Karpas-422 (cell line): ENCODE results near the gene PHF1. TPM values are rescaled to one million over a fixed set of nuclear protein-coding genes. Genes with fewer than 3 reads are reported as not detected.

Experiments
- DNase-seq: peaks from one replicate; pipeline ENCODE4 v3.0.0-alpha.2; 2015
- H2AFZ ChIP-seq: fragments of 200-600 bp; sonication (generic); 2 replicates; pipeline ENCODE4 v1.6.1; 2014; ENCODE audit warnings: antibody characterized with exemption, low read length, mixed read lengths
- H3K27ac ChIP-seq: fragments of 200-600 bp; sonication (generic); 2 replicates; pipeline ENCODE4 v1.5.1; 2014; ENCODE audit warnings: mild to moderate bottlenecking, low read length, moderate library complexity
- H3K27me3 ChIP-seq: fragments of 200-600 bp; sonication (generic); 2 replicates; pipeline ENCODE4 v1.6.1; 2014; ENCODE audit warnings: low read length, mixed read lengths
- H3K36me3 ChIP-seq: fragments of 200-600 bp; sonication (generic); 2 replicates; pipeline ENCODE4 v1.6.1; 2014; ENCODE audit warnings: low read length, mixed read lengths; ENCODE audit not compliant: insufficient read depth
- H3K4me1 ChIP-seq: fragments of 200-600 bp; sonication (generic); 2 replicates; pipeline ENCODE4 v1.6.1; 2014; ENCODE audit warnings: mild to moderate bottlenecking, low read length, mixed read lengths
- H3K4me2 ChIP-seq: fragments of 200-600 bp; sonication (generic); 2 replicates; pipeline ENCODE4 v1.6.1; 2014; ENCODE audit warnings: low read length, low read depth, mild to moderate bottlenecking; ENCODE audit not compliant: poor library complexity, severe bottlenecking
- H3K4me3 ChIP-seq: fragments of 200-600 bp; sonication (generic); 2 replicates; pipeline ENCODE4 v1.5.1; 2014; ENCODE audit warnings: mild to moderate bottlenecking, antibody characterized with exemption, low read length, mixed read lengths
- H3K79me2 ChIP-seq: fragments of 200-600 bp; sonication (generic); 2 replicates; pipeline ENCODE4 v1.6.1; 2014; ENCODE audit warnings: mild to moderate bottlenecking, low read length, mixed read lengths
- H3K9ac ChIP-seq: fragments of 200-600 bp; sonication (generic); 2 replicates; pipeline ENCODE4 v1.6.0; 2014; ENCODE audit warnings: low read length
- H3K9me2 ChIP-seq: fragments of 200-600 bp; sonication (generic), shearing (Covaris generic); replicated peaks from 2 replicates; pipeline ENCODE4 v1.6.0; 2014; ENCODE audit warnings: mild to moderate bottlenecking, low read length, moderate library complexity; ENCODE audit not compliant: insufficient read depth
- H3K9me3 ChIP-seq: fragments of 300-700, 200-600 bp; sonication (generic); 2 replicates; pipeline ENCODE4 v1.6.1; 2014; ENCODE audit warnings: low read length, mixed read lengths
- H4K20me1 ChIP-seq: fragments of 200-600 bp; sonication (generic); 2 replicates; pipeline ENCODE4 v1.6.1; 2014; ENCODE audit warnings: mild to moderate bottlenecking, antibody characterized with exemption, low read length, low read depth; ENCODE audit not compliant: insufficient read depth
- total RNA-seq: library from RNA; depleted of rRNA; stranded (reverse); fragments of >200 nt; shearing (Covaris generic); gene quantifications from 2 replicates; pipeline ENCODE4 v1.2.3, GENCODE V29; 2014; ENCODE audit warnings: low replicate concordance

Gene PHF1
- total RNA-seq, 1 experiment from 2014 or later, result 32.6 TPM

- Histone ChIP-seq H3K9me2 (no peaks in the 10 kb centered on the region), H2AFZ (peak within 1 kb of the TSS; percentile 44; the same call in 1 of the 2 replicates), H3K79me2 (peaks cover 31% of the 10 kb centered on the region), H3K4me1 (peaks cover 55% of the 10 kb centered on the region), H3K36me3 (peaks cover 5% of the 10 kb centered on the region; the same call in 1 of the 2 replicates), H3K9ac (peak within 1 kb of the TSS; percentile 77), H4K20me1 (no peaks in the 10 kb centered on the region), H3K27ac (peak within 1 kb of the TSS; percentile 57), H3K4me2 (peak within 1 kb of the TSS; percentile 85), H3K27me3 (no peaks in the 10 kb centered on the region), H3K4me3 (peak within 1 kb of the TSS; percentile 69), H3K9me3 (no peaks in the 10 kb centered on the region)
- peak; percentile 100 for DNase-seq
Measured at GRCh38 chr6:33417903-33418689, 7.3 kb downstream of the PHF1 start, which contains the start of gene CUTA. Gene CUTA, minus strand, starts transcription at chr6:33418107. Its CDS starts 107 bp downstream, at chr6:33418000.

GRCh38 chr6:33418690-33419291, 8.0 kb downstream of the PHF1 start:
- H3K9me2 ChIP-seq, result no peaks in the 10 kb centered on the region
- peaks cover 31% of the 10 kb centered on the region for H3K79me2 ChIP-seq
- H3K4me1 ChIP-seq, result peaks cover 55% of the 10 kb centered on the region
- H3K36me3 ChIP-seq, result peaks cover 5% of the 10 kb centered on the region; the same call in 1 of the 2 replicates
- H3K4me3 ChIP-seq, result peak overlapping the region; percentile 58
- no peaks in the 10 kb centered on the region for H4K20me1 ChIP-seq
- peak overlapping the region; percentile 54 for H3K27ac ChIP-seq
- no peaks in the 10 kb centered on the region for H3K27me3 ChIP-seq
- no peak overlapping the region; the same call in 1 of the 2 replicates for H2AFZ ChIP-seq
- DNase-seq, result no peak
- H3K4me2 ChIP-seq, result peak overlapping the region; percentile 71
- no peaks in the 10 kb centered on the region for H3K9me3 ChIP-seq
- peak overlapping the region; percentile 70 for H3K9ac ChIP-seq

- no peaks in the 10 kb centered on the region for H3K9me3 ChIP-seq
- no peak within 1 kb of the TSS for H2AFZ ChIP-seq
- peak within 1 kb of the TSS; percentile 71 for H3K4me2 ChIP-seq
- H3K27me3 ChIP-seq, result no peaks in the 10 kb centered on the region
- no peaks in the 10 kb centered on the region for H4K20me1 ChIP-seq
- H3K4me3 ChIP-seq, result peak within 1 kb of the TSS; percentile 58
- H3K9me2 ChIP-seq, result no peaks in the 10 kb centered on the region
- H3K79me2 ChIP-seq, result peaks cover 28% of the 10 kb centered on the region
- H3K9ac ChIP-seq, result peak within 1 kb of the TSS; percentile 70
- DNase-seq, result peak; percentile 66
- H3K36me3 ChIP-seq, result peaks cover 5% of the 10 kb centered on the region; the same call in 1 of the 2 replicates
- H3K4me1 ChIP-seq, result peaks cover 55% of the 10 kb centered on the region
- peak within 1 kb of the TSS; percentile 54 for H3K27ac ChIP-seq
Measured at GRCh38 chr6:33419580-33420490, 9.0 kb downstream of the PHF1 start, which contains the start of gene SYNGAP1. Gene SYNGAP1, plus strand, starts transcription at chr6:33420065. Its CDS starts 200 bp downstream, at chr6:33420265.

- Histone ChIP-seq H3K9me3 (no peaks in the 10 kb centered on the region), H3K27ac (no peak overlapping the region), H3K79me2 (peaks cover 20% of the 10 kb centered on the region), H2AFZ (no peak overlapping the region), H3K9me2 (no peaks in the 10 kb centered on the region), H3K4me3 (peak overlapping the region; percentile 52; the same call in 1 of the 2 replicates), H3K4me2 (peak overlapping the region; percentile 38), H3K9ac (peak overlapping the region; percentile 47), H4K20me1 (no peaks in the 10 kb centered on the region), H3K36me3 (no peaks in the 10 kb centered on the region), H3K27me3 (no peaks in the 10 kb centered on the region), H3K4me1 (peaks cover 52% of the 10 kb centered on the region)
- peak; percentile 60 for DNase-seq
Measured at GRCh38 chr6:33420491-33421343, 9.9 kb downstream of the PHF1 start.

GRCh38 chr6:33421344-33421643, 10.5 kb downstream of the PHF1 start:
- no peak overlapping the region for H2AFZ ChIP-seq
- no peak overlapping the region for H3K9ac ChIP-seq
- no peaks in the 10 kb centered on the region for H3K9me2 ChIP-seq
- H3K36me3 ChIP-seq, result no peaks in the 10 kb centered on the region
- no peak for DNase-seq
- H3K4me2 ChIP-seq, result peak overlapping the region; percentile 38
- no peaks in the 10 kb centered on the region for H3K9me3 ChIP-seq
- peaks cover 50% of the 10 kb centered on the region for H3K4me1 ChIP-seq
- peaks cover 14% of the 10 kb centered on the region for H3K79me2 ChIP-seq
- H4K20me1 ChIP-seq, result no peaks in the 10 kb centered on the region
- no peak overlapping the region for H3K4me3 ChIP-seq
- no peaks in the 10 kb centered on the region for H3K27me3 ChIP-seq
- no peak overlapping the region for H3K27ac ChIP-seq

GRCh38 chr6:33423777-33424176, 13.0 kb downstream of the PHF1 start:
- peaks cover 46% of the 10 kb centered on the region for H3K4me1 ChIP-seq
- no peak overlapping the region for H3K27ac ChIP-seq
- DNase-seq, result no peak
- no peaks in the 10 kb centered on the region for H3K27me3 ChIP-seq
- H3K9ac ChIP-seq, result no peak overlapping the region
- H3K9me3 ChIP-seq, result no peaks in the 10 kb centered on the region
- no peak overlapping the region for H2AFZ ChIP-seq
- H3K4me3 ChIP-seq, result no peak overlapping the region
- H3K36me3 ChIP-seq, result no peaks in the 10 kb centered on the region
- no peaks in the 10 kb centered on the region for H4K20me1 ChIP-seq
- no peaks in the 10 kb centered on the region for H3K9me2 ChIP-seq
- H3K4me2 ChIP-seq, result no peak overlapping the region
- peaks cover 11% of the 10 kb centered on the region for H3K79me2 ChIP-seq

- H3K79me2 ChIP-seq, result peaks cover 24% of the 10 kb centered on the region
- H3K4me1 ChIP-seq, result peaks cover 48% of the 10 kb centered on the region
- H3K9ac ChIP-seq, result peak overlapping the region; percentile 82
- DNase-seq, result no peak
- no peaks in the 10 kb centered on the region for H3K36me3 ChIP-seq
- H4K20me1 ChIP-seq, result no peaks in the 10 kb centered on the region
- H3K9me2 ChIP-seq, result no peaks in the 10 kb centered on the region
- H3K4me3 ChIP-seq, result peak overlapping the region; percentile 82
- H2AFZ ChIP-seq, result no peak overlapping the region
- H3K4me2 ChIP-seq, result peak overlapping the region; percentile 83
- H3K9me3 ChIP-seq, result no peaks in the 10 kb centered on the region
- no peaks in the 10 kb centered on the region for H3K27me3 ChIP-seq
- peak overlapping the region; percentile 69 for H3K27ac ChIP-seq
Measured at GRCh38 chr6:33424855-33425667, 14.2 kb downstream of the PHF1 start.
